Coronary artery (tissue), 2 donors: ENCODE results near the gene DOLPP1.

Experiments used
- DNase-seq: peaks from one replicate; pipeline ENCODE4 v3.0.0-alpha.2; 2017; ENCODE audit warnings: low spot score
- H3K27ac ChIP-seq, 2 donors: fragments of 200-600 bp; sonication (generic); one replicate each; pipeline ENCODE4 v1.5.1; 2016 to 2019
- H3K4me3 ChIP-seq: fragments of 200-600 bp; sonication (generic); 2 replicates; pipeline ENCODE4 v1.5.1; 2016; ENCODE audit warnings: mild to moderate bottlenecking, moderate library complexity
- TF ChIP-seq, protein P1 (sequence below): fragments of 200-600 bp; sonication (generic); IDR thresholded peaks from one replicate; pipeline ENCODE4 v1.5.1; 2019; ENCODE audit warnings: antibody characterized with exemption

DOLPP1 gene

DNA sequence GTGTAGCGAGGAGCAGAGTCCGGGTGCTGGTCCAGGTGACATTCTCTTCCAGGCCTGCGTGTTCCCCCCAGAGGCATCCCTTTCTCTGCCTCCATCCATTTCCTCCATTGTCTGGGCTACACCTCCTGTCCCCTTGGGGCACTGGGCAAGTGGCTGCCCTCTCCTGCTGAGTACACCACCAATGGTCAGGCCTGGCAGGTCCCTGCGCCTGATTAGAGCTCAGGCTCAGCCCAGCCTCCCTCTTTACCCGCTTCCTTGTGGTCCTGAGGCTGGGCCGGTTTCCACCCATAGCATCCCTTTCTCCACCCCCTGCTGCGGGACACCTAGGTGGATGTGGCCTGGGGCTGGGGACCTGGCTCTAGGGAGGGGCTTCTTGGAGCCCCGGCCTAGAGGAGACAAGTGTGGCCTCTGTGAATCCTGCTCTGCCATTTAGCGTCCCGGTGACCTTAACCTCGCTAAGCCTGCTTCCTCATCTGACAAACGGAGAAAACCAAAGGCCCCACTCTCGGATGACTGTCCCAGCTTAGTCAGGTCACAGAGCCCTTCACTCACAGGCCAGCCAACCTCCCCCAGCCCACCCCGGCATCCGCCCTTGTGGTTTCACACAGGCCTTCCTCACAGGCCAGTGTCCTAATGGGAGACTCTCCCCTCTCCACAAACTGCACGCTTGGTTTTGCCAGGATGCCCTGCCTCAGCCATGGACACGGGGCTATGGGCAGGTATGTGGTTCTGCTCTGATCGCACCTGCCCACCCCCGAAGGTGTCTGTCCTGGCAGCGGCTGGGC is 12.9 kb downstream of the DOLPP1 start:
- H3K27ac ChIP-seq, result no peak overlapping the region
- TF ChIP-seq, protein P1, sequence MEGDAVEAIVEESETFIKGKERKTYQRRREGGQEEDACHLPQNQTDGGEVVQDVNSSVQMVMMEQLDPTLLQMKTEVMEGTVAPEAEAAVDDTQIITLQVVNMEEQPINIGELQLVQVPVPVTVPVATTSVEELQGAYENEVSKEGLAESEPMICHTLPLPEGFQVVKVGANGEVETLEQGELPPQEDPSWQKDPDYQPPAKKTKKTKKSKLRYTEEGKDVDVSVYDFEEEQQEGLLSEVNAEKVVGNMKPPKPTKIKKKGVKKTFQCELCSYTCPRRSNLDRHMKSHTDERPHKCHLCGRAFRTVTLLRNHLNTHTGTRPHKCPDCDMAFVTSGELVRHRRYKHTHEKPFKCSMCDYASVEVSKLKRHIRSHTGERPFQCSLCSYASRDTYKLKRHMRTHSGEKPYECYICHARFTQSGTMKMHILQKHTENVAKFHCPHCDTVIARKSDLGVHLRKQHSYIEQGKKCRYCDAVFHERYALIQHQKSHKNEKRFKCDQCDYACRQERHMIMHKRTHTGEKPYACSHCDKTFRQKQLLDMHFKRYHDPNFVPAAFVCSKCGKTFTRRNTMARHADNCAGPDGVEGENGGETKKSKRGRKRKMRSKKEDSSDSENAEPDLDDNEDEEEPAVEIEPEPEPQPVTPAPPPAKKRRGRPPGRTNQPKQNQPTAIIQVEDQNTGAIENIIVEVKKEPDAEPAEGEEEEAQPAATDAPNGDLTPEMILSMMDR, result no peak
- no peak overlapping the region for H3K4me3 ChIP-seq
- no peak for DNase-seq

DNA sequence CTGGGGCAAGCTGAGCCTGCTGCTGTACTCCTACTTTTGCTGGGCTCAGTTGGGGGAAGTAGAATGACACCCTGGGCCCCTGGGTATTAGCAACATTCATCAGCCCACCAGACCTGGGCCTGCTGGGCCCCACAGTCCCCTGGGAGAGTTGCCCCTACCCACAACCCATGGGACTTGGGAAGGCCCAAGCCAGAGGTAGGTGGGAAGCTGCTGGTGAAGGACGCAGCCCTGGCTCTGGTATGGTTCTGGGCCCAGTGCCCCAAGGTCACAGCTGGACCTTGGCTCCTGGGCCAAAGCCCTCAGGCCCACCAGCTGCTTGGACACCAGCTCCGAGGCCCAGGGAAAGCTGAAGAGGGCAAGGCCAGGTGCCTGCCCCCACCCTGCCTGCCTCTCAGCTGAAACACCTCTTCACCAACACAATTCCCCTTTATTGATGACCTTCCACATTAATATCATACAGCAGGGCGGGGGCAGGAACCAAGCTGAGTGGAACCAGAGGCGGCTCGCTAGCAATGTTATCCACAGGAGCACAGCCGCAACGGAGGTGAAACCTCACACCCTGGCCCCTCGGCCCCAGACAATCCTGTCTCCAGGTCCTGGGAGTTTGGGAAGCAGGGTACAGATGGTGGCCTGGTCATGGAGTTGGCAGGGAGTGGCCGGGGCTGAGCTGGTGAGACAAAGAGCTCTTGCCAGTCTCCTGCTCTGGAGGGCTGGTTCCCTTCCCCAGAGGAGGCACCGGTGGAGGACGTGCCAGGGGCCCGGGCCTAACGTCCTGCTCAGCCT is 13.7 kb downstream of the DOLPP1 start:
- DNase-seq, result no peak
- H3K27ac ChIP-seq, result no peak overlapping the region
- H3K4me3 ChIP-seq, result no peak overlapping the region

DNA sequence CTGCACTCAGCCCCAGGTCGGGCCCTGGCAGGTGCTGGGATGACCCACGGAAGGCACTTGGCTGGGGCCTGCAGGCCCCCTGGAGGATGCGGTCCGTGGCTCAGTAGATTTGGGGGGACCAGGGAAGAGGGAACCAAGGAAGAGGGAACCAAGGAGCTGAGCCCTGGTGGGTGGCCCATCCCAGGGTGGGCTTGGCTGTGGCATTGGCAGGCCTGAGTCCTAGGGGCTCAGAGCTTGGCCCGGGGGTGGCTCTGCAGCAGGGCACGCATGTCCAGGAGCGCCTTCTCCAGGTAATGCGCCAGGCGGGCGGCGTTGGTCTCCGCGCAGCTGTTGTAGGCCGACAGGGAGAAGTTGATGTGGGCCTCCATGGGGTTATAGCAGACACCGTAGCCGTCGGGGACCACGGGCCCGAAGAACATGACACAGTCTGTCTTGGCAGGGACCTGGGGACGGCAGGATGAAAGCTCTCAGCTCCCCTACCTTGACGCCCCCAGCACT is 14.3 kb downstream of the DOLPP1 start:
- TF ChIP-seq, protein P1, result no peak
- no peak for DNase-seq
- H3K4me3 ChIP-seq, result no peak overlapping the region
- H3K27ac ChIP-seq, result no peak overlapping the region

More for the DNA sequence above, 13.7 kb downstream of the DOLPP1 start:
- TF ChIP-seq, protein P1, result no peak

DNA sequence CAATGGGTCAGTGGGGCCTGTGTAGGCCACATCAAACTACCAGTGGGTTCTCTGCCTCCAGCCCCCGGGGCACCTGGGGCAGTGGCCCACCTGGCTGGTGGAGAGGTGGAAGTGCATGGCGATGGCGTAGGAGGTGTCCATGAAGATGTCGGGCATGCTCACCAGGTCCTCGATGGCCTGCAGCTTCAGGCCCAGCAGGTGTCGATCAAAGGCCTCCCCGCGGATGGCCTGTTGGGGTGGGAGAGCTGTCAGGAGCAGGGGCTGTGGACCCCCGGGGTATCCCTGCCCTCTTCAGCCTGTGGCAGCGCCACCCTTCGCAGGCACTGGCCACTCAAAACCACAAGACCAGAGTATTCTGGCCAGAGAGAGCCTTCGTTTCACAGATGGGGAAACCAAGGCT is 15.0 kb downstream of the DOLPP1 start:
- no peak for DNase-seq
- no peak overlapping the region for H3K27ac ChIP-seq
- TF ChIP-seq, protein P1, result no peak
- H3K4me3 ChIP-seq, result no peak overlapping the region

DNA sequence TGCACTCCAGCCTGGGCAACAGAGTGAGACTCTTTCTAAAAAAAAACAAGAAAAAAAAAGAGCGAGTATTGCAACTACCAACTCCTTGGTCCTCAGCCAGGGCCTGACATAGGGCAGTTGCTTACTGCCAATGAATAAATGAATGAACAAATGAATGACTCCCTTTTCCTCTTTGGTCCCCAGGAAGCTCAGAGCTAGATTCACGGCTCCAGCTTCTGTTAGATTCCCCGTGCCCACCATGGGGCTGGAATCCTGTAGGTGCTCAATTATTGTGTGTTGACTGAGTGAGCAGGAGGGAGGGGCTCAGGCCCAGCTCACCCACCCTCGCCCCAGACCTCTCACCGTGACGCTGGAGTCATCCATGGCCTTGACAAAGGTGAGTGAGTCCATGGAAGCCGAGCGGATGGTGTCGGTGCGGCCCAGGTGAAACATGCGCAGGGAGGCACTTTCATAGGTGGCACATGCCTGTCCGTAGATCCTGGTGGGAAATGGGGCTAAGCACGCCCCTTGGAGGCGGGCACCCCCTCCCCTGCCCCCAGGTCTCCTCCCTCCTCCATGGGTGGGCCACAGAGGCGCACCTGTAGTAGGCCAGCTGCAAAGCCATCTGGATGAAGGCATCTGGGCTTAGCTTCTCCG is 16.9 kb downstream of the DOLPP1 start:
- Histone ChIP-seq H3K4me3 (no peak overlapping the region), H3K27ac (no peak overlapping the region)
- no peak for DNase-seq
- TF ChIP-seq, protein P1, result no peak

DNA sequence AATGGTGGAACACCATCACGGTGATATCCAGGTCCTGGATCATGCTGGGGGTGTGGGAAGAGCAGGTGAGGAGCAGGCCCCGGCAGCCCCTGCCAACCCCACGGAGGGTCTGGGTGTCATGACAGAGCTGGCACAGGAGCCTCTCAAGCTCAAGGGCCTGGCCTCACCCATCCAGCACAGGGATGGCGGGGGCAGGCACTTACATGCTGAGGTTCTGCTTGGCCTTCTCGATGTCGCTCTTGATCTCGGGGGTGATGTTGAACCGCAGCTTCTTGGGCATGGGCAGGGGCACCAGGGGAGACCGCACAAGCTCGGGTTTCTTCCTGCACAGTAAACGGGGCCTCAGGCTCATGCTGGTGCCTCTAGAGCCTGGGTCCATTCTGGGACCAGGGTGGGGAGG is 17.4 kb downstream of the DOLPP1 start:
- H3K4me3 ChIP-seq, result no peak overlapping the region
- no peak for DNase-seq
- H3K27ac ChIP-seq, result no peak overlapping the region
- TF ChIP-seq, protein P1, result no peak
